HG03442 (cell line): ENCODE measurements around the gene RGL1.

Source experiments
- ATAC-seq: cut with Tn5 transposase; IDR thresholded peaks from one replicate; pipeline ENCODE4 v1.9.1; 2021; ENCODE audit warnings: mild to moderate bottlenecking, moderate library complexity; ENCODE audit not compliant: unreplicated experiment

Gene RGL1

GRCh38 chr1:183859119-183859518, 54.2 kb downstream of the RGL1 start:
- no peak for ATAC-seq

GRCh38 chr1:183859831-183860230, 54.9 kb downstream of the RGL1 start:
- ATAC-seq, result no peak

- no peak for ATAC-seq
Measured at GRCh38 chr1:183862967-183863366, 58.0 kb downstream of the RGL1 start.

DNA sequence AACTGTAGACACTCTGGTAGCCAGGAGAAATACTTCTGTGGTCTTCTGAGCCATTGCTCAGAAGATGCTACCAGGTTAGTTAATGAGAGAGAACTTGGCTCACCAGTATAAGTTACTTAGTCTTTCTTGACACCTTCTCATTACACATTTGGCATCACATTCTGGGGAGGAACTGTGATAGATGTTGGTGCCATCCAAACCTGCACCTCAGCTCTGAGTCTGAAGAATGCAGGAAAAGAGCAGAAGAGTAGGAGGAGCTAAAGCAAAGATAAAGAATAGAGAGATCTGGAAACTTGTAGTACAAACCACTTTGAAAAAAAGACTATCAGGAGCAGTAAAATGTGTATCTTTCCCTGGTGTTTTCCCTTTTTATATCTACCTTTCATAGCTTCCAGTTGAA, 58.9 kb downstream of the RGL1 start:
- ATAC-seq, result no peak

- no peak for ATAC-seq
Measured at GRCh38 chr1:183864611-183865010, 59.7 kb downstream of the RGL1 start.

GRCh38 chr1:183869230-183869629, 64.3 kb downstream of the RGL1 start:
- ATAC-seq, result no peak

- no peak for ATAC-seq
Measured at GRCh38 chr1:183869664-183870063, 64.7 kb downstream of the RGL1 start.

- peak; percentile 18 for ATAC-seq
Measured at GRCh38 chr1:183870351-183871077, 65.6 kb downstream of the RGL1 start.

GRCh38 chr1:183871142-183871541, 66.2 kb downstream of the RGL1 start:
- peak; percentile 60 for ATAC-seq

- ATAC-seq, result no peak
Measured at GRCh38 chr1:183871601-183872000, 66.7 kb downstream of the RGL1 start.

DNA sequence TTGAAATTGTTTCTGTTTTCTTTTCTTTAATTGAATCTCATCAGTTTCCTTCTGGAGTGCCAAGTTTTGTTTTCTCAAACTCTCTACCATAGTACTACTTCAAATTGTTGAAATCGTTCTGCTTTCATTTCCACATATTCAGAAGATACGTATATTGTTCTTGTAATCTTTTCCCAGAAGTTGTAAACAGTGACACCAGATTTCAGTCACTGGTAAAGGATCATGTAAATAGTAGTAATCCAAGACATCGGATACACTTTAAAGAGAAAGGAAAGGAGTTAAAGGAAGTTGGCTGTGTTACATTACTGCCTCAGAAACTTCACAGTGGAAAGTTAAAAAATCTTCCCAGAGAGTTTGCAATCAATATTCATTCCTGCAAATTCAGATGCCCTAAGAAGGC, 67.5 kb downstream of the RGL1 start:
- no peak for ATAC-seq

DNA sequence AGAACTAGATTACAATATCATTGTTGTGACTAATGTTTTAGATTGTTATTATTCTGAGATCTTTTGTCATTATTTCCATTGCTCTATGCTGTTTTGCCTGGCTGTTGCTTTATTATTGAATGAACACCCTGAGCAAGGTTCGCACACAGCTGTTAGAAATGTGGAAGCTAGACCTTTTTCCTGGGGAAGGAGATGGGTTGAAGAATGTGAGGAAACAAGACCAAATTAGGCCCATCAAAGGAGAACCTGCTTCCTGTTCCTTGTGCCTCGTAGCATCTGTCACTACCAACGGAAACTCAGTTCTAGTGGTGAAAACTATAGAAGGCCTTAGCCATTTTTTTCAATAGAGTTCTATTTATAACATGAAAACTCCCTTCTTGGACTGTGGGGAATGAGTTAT, 68.7 kb downstream of the RGL1 start:
- ATAC-seq, result peak; percentile 38

DNA sequence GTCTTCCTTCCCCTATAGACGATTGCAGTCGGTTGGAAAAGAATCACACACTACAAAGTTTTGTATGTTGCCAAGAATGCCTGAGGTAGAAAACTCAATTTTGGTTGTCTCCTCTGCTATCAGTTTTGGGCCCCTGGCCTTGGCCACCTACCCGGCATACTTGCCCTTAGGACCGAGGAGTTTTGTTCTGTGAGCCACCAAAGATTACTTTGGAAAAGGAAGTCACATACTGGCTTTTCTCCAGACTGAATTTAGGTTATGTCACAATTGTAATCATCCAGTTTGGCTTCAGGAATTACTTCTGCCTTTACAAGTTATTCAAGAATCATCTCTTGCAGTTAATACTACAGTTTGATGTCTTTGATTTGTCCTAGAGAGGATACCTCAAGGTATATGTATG, 71.4 kb downstream of the RGL1 start:
- ATAC-seq, result no peak

DNA sequence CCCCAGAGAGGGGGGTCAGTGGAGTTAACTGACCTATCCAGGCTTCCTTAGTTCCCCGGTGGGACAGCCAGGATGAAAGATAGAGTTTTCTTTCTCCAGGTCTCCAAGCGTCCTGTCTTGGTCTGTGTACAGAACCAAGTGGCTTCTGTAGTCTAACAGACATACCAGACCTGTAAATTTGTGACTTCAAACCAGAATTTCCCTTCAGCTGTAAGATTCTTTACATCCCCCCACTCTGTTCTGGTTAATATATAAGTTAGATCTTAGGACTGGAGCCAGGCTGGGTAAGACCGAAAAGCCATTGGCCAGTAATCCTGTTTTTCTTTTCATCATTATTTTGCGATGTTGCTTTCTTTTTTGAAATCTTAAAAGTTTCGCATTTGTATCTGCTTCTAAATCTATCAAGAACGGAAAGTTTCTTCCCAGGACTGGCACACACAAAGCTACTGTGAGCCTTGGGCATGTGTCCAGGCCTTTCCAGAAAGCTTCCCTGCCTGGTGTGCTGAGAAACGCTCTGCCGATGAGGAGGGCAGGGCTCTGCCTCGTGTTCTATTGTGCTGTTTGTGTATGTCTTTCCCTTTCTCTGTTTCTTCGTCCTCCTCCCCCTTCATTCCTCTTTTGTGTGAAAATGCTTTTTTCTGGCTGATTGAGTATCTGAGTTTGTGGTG, 72.3 kb downstream of the RGL1 start:
- ATAC-seq, result no peak

GRCh38 chr1:183879494-183879893, 74.6 kb downstream of the RGL1 start:
- ATAC-seq, result no peak

DNA sequence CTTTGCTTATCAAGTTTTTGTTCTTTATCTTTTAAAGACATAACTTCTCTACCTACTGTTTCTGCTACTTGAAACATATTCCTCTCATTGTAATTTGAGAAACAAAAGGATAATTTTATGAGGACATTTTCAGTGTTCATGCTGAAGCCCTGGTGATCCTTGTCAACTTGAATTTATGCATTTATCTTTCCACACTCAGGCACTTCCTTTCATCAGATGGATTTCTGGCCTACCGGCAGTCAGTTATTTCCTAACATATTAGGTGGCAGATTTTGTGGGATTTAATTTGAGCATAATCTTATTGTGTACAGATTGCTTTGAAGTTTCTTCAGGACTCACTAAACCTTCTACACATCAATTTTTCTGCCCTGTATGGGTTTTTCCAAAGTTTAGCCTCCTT, 75.0 kb downstream of the RGL1 start:
- no peak for ATAC-seq

DNA sequence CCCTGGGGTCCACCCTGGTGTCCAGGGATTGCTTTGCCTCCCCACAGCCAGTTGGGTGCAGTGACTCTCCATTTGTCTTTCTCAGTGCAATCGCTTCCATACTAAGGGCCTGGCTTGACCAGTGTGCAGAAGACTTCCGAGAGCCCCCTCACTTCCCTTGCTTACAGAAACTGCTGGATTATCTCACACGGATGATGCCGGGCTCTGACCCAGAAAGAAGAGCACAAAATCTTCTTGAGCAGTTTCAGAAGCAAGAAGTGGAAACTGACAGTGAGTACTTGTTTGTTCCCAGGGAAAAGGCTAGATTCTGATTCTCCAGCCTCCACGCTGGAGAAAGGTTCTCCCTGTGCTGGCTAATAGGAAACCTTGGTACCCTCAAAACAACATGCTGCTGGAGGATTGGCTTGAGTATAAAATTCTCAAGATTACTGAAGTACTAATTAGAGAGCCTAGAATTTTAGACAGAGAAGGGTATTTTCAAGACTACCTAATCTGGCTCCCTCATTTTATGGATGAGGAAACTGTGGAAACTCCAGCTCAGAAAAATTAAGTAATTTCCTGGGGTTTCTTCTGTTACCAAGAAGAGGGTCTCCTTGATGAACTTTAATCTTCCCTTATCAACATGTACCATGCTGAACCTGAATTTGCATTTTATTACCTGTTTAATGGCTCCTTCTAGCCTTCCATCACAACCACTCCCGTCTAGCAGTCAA, 75.8 kb downstream of the RGL1 start:
- ATAC-seq, result no peak

DNA sequence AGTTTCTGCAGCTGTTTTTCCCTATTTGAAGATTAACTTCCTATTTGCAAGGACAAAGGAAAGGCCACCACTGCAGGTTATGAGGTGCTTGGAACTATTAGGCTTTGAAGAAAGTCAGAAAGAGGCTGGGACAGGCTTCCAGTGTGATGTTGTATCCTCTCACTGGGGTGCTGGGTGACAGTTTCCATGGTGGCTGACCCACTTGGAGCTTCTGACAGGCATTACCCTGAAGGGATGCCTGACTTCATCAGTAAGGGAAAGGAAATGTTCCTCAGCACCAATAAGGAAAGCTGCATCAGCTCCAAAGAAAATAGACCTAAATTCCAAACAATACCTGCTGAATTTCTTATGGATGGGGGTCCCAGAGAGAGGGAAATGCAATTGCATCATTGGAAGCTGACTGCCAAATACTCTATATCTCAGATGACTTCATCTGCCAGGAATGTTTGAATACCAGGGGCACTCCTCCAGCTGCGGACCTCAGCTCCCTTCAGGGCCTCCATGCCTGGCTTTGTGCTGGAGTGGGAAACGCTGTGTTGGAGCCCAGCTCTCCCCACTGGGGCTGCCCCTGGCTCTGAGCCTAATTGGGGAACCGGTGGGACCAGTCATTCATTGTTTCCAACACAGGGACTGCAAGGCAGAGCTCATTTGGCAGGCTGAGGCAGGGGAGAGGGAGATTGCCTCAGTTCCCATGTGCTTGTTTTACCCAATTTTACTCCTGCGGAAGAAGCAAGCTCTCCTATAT, 76.6 kb downstream of the RGL1 start:
- ATAC-seq, result no peak

GRCh38 chr1:183882335-183883167, 77.6 kb downstream of the RGL1 start:
- no peak for ATAC-seq

GRCh38 chr1:183883623-183884022, 78.7 kb downstream of the RGL1 start:
- ATAC-seq, result no peak
